ENCODE data around the gene KCNK4. TPM values are rescaled to one million over a fixed set of nuclear protein-coding genes. Genes with fewer than 3 reads are reported as not detected.

The KCNK4 gene
- total and polyA plus RNA-seq, 2 of the 13 experiments (the other 11 are each of a cell fraction or from before 2014, with no cell fraction given) = not detected

GRCh38 chr11:64316672-64317324 lies 25.7 kb downstream of the KCNK4 start (continued):
- no peak for TF ChIP-seq PATZ1 (CRISPR knock-in tag; IDR thresholded peaks at IDR 0.05)
- TF ChIP-seq ZNF263 (CRISPR knock-in tag; IDR thresholded peaks at IDR 0.05) = peak; percentile 11; the same call in 1 of the 2 replicates
- no peak for TF ChIP-seq PHF5A (CRISPR knock-in tag; IDR thresholded peaks at IDR 0.05; ENCODE audit: low read depth, unreplicated experiment)
- no peak for TF ChIP-seq THAP9 (CRISPR knock-in tag; IDR thresholded peaks at IDR 0.05; ENCODE audit: borderline replicate concordance)
- TF ChIP-seq GATA4 (IDR thresholded peaks at IDR 0.05; ENCODE audit: borderline replicate concordance, low read depth) = no peak
- no peak for TF ChIP-seq NAIF1 (CRISPR knock-in tag; IDR thresholded peaks at IDR 0.05; ENCODE audit: borderline replicate concordance)
- no peak for TF ChIP-seq TBX2 (CRISPR knock-in tag; IDR thresholded peaks at IDR 0.05; ENCODE audit: borderline replicate concordance)
- TF ChIP-seq ZFP82 (CRISPR knock-in tag; IDR thresholded peaks at IDR 0.05; ENCODE audit: borderline replicate concordance) = no peak
- no peak for TF ChIP-seq CREBL2 (CRISPR knock-in tag; IDR thresholded peaks at IDR 0.05; ENCODE audit: borderline replicate concordance)
- TF ChIP-seq PBX3 (CRISPR knock-in tag; IDR thresholded peaks at IDR 0.05; ENCODE audit: borderline replicate concordance) = no peak
- no peak for TF ChIP-seq NR2F2 (IDR thresholded peaks at IDR 0.05; ENCODE audit: borderline replicate concordance, low read depth)
- no peak for TF ChIP-seq ARNT (IDR thresholded peaks at IDR 0.05)
- TF ChIP-seq ISL2 (CRISPR knock-in tag; IDR thresholded peaks at IDR 0.05) = no peak
- no peak for TF ChIP-seq ZSCAN5A (CRISPR knock-in tag; IDR thresholded peaks at IDR 0.05; ENCODE audit: borderline replicate concordance)
- no peak for TF ChIP-seq KLF9 (CRISPR knock-in tag; IDR thresholded peaks at IDR 0.05; ENCODE audit: low read depth)
- no peak for TF ChIP-seq PRDM15 (CRISPR knock-in tag; IDR thresholded peaks at IDR 0.05)

Data from HepG2 (cell line).